Erythroblast (primary cell): ENCODE data around the gene LLGL1.

ENCODE experiments used
- GATA1 ChIP-seq: IDR thresholded peaks from 2 replicates; pipeline ENCODE4 v1.6.1; 2011; ENCODE audit warnings: low read depth, mild to moderate bottlenecking, control low read depth, low read length, moderate library complexity
- POLR2A ChIP-seq: IDR thresholded peaks from 2 replicates; pipeline ENCODE4 v1.6.1; 2011; ENCODE audit warnings: mild to moderate bottlenecking, low read length

- TF ChIP-seq POLR2A = no peak
- no peak for TF ChIP-seq GATA1
Measured at GRCh38 chr17:18246109-18246725, 20.8 kb downstream of the LLGL1 start.
